Peyer's patch (tissue), 4 donors: ENCODE data around the gene NPAS4.

ENCODE experiments used
- CTCF ChIP-seq, 6 experiments: fragments of 450-650 bp in 4 of 6; fragments of 200-600 bp in 2 of 6; sonication (generic) in 1 of 6; IDR thresholded peaks; one replicate each; pipeline ENCODE4 v1.5.1; 2017 to 2019; ENCODE audit warnings: antibody characterized with exemption in 6 of 6, mild to moderate bottlenecking in 3 of 6, moderate library complexity in 1 of 6
- POLR2A ChIP-seq, 2 donors: fragments of 450-650 bp; IDR thresholded peaks; one replicate each; pipeline ENCODE4 v1.5.1; 2017; ENCODE audit warnings: antibody characterized with exemption in 2 of 2, mild to moderate bottlenecking in 2 of 2, moderate library complexity in 2 of 2

GRCh38 chr11:66454247-66454646, 33.4 kb downstream of the NPAS4 start:
- TF ChIP-seq CTCF (IDR thresholded peaks at IDR 0.05) (no peak), POLR2A (IDR thresholded peaks at IDR 0.05) (no peak)
